Measurements from ENCODE around the gene CHURC1. TPM values are rescaled to one million over a fixed set of nuclear protein-coding genes. Genes with fewer than 3 reads are reported as not detected.

The CHURC1 gene
- total and polyA plus RNA-seq, 2 experiments from 2014 or later = 42.0 to 218 TPM

DNA sequence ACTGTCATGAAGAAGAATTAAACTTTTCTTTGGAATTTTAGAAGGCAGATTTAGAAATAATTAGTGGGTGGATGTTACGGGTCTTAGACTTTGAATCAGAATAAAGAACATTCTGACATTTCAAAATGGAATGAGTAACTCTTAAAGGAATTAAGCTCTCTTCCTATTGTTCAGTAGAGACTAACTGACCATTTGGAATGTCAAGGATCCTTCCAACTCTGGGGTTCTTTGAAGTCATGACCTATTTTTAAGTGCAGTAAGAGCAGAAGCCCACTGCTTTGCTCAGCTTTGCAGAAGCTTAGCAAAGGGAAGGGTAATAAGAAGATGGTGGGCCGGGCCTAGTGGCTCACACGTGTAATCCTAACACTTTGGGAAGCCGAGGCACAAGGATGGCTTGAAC lies 4.0 kb downstream of the CHURC1 start:
- Histone ChIP-seq H3K79me2 (replicated peaks; ENCODE audit: insufficient read depth) (peaks cover 36% of the 10 kb centered on the region), H3K4me2 (no peak overlapping the region), H3K9me2 (ENCODE audit: insufficient read depth) (no peaks in the 10 kb centered on the region), H3K4me3 (no peak overlapping the region), H3K27me3 (ENCODE audit: insufficient read depth) (no peaks in the 10 kb centered on the region), H3K27ac (ENCODE audit: low read depth) (no peak overlapping the region), H4K20me1 (replicated peaks; ENCODE audit: insufficient read depth) (0 out of 2 replicates have a peak, but pooled peaks cover 3% of the 10 kb centered on the region), H3K36me3 (ENCODE audit: insufficient read depth) (no peaks in the 10 kb centered on the region), H2AFZ (no peak overlapping the region), H3F3A (replicated peaks; ENCODE audit: low read depth) (no peaks in the 10 kb centered on the region), H3K4me1 (ENCODE audit: insufficient read depth) (peaks cover 9% of the 10 kb centered on the region; the same call in 1 of the 2 replicates)
- H3K36me3 Mint-ChIP-seq (ENCODE audit: low read depth) = peaks cover 4% of the 10 kb centered on the region; the same call in 1 of the 3 replicates
- no peak overlapping the region for H3K27ac Mint-ChIP-seq
- H3K4me3 Mint-ChIP-seq = no peak overlapping the region
- no peaks in the 10 kb centered on the region for H3K9me3 Mint-ChIP-seq
- TF ChIP-seq, protein P1, sequence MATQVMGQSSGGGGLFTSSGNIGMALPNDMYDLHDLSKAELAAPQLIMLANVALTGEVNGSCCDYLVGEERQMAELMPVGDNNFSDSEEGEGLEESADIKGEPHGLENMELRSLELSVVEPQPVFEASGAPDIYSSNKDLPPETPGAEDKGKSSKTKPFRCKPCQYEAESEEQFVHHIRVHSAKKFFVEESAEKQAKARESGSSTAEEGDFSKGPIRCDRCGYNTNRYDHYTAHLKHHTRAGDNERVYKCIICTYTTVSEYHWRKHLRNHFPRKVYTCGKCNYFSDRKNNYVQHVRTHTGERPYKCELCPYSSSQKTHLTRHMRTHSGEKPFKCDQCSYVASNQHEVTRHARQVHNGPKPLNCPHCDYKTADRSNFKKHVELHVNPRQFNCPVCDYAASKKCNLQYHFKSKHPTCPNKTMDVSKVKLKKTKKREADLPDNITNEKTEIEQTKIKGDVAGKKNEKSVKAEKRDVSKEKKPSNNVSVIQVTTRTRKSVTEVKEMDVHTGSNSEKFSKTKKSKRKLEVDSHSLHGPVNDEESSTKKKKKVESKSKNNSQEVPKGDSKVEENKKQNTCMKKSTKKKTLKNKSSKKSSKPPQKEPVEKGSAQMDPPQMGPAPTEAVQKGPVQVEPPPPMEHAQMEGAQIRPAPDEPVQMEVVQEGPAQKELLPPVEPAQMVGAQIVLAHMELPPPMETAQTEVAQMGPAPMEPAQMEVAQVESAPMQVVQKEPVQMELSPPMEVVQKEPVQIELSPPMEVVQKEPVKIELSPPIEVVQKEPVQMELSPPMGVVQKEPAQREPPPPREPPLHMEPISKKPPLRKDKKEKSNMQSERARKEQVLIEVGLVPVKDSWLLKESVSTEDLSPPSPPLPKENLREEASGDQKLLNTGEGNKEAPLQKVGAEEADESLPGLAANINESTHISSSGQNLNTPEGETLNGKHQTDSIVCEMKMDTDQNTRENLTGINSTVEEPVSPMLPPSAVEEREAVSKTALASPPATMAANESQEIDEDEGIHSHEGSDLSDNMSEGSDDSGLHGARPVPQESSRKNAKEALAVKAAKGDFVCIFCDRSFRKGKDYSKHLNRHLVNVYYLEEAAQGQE (IDR thresholded peaks at IDR 0.05; ENCODE audit: unreplicated experiment) = no peak
- TF ChIP-seq, protein P2, sequence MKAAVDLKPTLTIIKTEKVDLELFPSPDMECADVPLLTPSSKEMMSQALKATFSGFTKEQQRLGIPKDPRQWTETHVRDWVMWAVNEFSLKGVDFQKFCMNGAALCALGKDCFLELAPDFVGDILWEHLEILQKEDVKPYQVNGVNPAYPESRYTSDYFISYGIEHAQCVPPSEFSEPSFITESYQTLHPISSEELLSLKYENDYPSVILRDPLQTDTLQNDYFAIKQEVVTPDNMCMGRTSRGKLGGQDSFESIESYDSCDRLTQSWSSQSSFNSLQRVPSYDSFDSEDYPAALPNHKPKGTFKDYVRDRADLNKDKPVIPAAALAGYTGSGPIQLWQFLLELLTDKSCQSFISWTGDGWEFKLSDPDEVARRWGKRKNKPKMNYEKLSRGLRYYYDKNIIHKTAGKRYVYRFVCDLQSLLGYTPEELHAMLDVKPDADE (IDR thresholded peaks at IDR 0.05) = no peak
- TF ChIP-seq ZNF331 (CRISPR knock-in tag; IDR thresholded peaks at IDR 0.05; ENCODE audit: low read depth) = no peak
- TF ChIP-seq POLR2AphosphoS5 (IDR thresholded peaks at IDR 0.05; ENCODE audit: low read depth) = no peak
- TF ChIP-seq CREB1 (CRISPR knock-in tag; IDR thresholded peaks at IDR 0.05; ENCODE audit: low read depth) = no peak
- TF ChIP-seq, protein P3, sequence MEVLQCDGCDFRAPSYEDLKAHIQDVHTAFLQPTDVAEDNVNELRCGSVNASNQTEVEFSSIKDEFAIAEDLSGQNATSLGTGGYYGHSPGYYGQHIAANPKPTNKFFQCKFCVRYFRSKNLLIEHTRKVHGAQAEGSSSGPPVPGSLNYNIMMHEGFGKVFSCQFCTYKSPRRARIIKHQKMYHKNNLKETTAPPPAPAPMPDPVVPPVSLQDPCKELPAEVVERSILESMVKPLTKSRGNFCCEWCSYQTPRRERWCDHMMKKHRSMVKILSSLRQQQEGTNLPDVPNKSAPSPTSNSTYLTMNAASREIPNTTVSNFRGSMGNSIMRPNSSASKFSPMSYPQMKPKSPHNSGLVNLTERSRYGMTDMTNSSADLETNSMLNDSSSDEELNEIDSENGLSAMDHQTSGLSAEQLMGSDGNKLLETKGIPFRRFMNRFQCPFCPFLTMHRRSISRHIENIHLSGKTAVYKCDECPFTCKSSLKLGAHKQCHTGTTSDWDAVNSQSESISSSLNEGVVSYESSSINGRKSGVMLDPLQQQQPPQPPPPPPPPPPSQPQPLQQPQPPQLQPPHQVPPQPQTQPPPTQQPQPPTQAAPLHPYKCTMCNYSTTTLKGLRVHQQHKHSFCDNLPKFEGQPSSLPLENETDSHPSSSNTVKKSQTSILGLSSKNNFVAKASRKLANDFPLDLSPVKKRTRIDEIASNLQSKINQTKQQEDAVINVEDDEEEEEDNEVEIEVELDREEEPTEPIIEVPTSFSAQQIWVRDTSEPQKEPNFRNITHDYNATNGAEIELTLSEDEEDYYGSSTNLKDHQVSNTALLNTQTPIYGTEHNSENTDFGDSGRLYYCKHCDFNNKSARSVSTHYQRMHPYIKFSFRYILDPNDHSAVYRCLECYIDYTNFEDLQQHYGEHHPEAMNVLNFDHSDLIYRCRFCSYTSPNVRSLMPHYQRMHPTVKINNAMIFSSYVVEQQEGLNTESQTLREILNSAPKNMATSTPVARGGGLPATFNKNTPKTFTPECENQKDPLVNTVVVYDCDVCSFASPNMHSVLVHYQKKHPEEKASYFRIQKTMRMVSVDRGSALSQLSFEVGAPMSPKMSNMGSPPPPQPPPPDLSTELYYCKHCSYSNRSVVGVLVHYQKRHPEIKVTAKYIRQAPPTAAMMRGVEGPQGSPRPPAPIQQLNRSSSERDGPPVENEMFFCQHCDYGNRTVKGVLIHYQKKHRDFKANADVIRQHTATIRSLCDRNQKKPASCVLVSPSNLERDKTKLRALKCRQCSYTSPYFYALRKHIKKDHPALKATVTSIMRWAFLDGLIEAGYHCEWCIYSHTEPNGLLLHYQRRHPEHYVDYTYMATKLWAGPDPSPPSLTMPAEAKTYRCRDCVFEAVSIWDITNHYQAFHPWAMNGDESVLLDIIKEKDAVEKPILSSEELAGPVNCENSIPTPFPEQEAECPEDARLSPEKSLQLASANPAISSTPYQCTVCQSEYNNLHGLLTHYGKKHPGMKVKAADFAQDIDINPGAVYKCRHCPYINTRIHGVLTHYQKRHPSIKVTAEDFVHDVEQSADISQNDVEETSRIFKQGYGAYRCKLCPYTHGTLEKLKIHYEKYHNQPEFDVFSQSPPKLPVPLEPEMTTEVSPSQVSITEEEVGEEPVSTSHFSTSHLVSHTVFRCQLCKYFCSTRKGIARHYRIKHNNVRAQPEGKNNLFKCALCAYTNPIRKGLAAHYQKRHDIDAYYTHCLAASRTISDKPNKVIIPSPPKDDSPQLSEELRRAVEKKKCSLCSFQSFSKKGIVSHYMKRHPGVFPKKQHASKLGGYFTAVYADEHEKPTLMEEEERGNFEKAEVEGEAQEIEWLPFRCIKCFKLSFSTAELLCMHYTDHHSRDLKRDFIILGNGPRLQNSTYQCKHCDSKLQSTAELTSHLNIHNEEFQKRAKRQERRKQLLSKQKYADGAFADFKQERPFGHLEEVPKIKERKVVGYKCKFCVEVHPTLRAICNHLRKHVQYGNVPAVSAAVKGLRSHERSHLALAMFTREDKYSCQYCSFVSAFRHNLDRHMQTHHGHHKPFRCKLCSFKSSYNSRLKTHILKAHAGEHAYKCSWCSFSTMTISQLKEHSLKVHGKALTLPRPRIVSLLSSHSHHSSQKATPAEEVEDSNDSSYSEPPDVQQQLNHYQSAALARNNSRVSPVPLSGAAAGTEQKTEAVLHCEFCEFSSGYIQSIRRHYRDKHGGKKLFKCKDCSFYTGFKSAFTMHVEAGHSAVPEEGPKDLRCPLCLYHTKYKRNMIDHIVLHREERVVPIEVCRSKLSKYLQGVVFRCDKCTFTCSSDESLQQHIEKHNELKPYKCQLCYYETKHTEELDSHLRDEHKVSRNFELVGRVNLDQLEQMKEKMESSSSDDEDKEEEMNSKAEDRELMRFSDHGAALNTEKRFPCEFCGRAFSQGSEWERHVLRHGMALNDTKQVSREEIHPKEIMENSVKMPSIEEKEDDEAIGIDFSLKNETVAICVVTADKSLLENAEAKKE (CRISPR knock-in tag; IDR thresholded peaks at IDR 0.05) = no peak
- TF ChIP-seq, protein P4, sequence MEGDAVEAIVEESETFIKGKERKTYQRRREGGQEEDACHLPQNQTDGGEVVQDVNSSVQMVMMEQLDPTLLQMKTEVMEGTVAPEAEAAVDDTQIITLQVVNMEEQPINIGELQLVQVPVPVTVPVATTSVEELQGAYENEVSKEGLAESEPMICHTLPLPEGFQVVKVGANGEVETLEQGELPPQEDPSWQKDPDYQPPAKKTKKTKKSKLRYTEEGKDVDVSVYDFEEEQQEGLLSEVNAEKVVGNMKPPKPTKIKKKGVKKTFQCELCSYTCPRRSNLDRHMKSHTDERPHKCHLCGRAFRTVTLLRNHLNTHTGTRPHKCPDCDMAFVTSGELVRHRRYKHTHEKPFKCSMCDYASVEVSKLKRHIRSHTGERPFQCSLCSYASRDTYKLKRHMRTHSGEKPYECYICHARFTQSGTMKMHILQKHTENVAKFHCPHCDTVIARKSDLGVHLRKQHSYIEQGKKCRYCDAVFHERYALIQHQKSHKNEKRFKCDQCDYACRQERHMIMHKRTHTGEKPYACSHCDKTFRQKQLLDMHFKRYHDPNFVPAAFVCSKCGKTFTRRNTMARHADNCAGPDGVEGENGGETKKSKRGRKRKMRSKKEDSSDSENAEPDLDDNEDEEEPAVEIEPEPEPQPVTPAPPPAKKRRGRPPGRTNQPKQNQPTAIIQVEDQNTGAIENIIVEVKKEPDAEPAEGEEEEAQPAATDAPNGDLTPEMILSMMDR (conservative IDR thresholded peaks at IDR 0.05; ENCODE audit: low read depth in 2 of 2) = no peak
- no peak for TF ChIP-seq EZH2phosphoT487 (IDR thresholded peaks at IDR 0.05; ENCODE audit: unreplicated experiment)
- TF ChIP-seq NANOG (IDR thresholded peaks at IDR 0.05; ENCODE audit: borderline replicate concordance) = no peak
- ATAC-seq (no peak), DNase-seq (ENCODE audit: low spot score) (no peak)
- peaks cover 13% of the 10 kb centered on the region for H3K4me1 Mint-ChIP-seq
- peaks cover 8% of the 10 kb centered on the region for H3K27me3 Mint-ChIP-seq (ENCODE audit: insufficient read depth, low read depth, poor library complexity)
